Stimulated activated CD4-positive, alpha-beta T cell treated with anti-CD3 and anti-CD28 coated beads, TNF-alpha, amount 100 ng/mL, for 4 hours (primary cell): ENCODE measurements around the gene PLD5.
"Not testable (repeated sequence)": the region's sequence is repeated elsewhere in the genome, so short reads cannot be mapped to it uniquely, and the experiment has no call there.

Source experiments
- DNase-seq, 3 experiments: peaks; one replicate each; pipeline ENCODE4 v3.0.0-alpha.2; 2020; ENCODE audit warnings: low read depth in 3 of 3

PLD5 gene

GRCh38 chr1:242212401-242212800 is 312.1 kb downstream of the PLD5 start:
- DNase-seq, result no peak

- DNase-seq, result no peak
These were observed 313.1 kb downstream of the PLD5 start for GRCh38 chr1:242211254-242212022.

GRCh38 chr1:242210316-242210715 is 314.2 kb downstream of the PLD5 start:
- not testable (repeated sequence) for DNase-seq

GRCh38 chr1:242209063-242209462 is 315.4 kb downstream of the PLD5 start:
- DNase-seq, result no peak

- no peak for DNase-seq
These were observed 316.5 kb downstream of the PLD5 start for GRCh38 chr1:242208021-242208420.

GRCh38 chr1:242206994-242207393 is 317.5 kb downstream of the PLD5 start:
- no peak for DNase-seq

- DNase-seq, result no peak
These were observed 318.6 kb downstream of the PLD5 start for GRCh38 chr1:242205622-242206489.

GRCh38 chr1:242203262-242203661 is 321.2 kb downstream of the PLD5 start:
- no peak for DNase-seq

GRCh38 chr1:242201090-242201489 is 323.4 kb downstream of the PLD5 start:
- DNase-seq, result no peak

GRCh38 chr1:242199776-242200458 is 324.6 kb downstream of the PLD5 start:
- no peak for DNase-seq

GRCh38 chr1:242197907-242198820 is 326.3 kb downstream of the PLD5 start:
- no peak for DNase-seq

- no peak for DNase-seq
These were observed 327.6 kb downstream of the PLD5 start for GRCh38 chr1:242196914-242197313.

- no peak for DNase-seq
These were observed 328.4 kb downstream of the PLD5 start for GRCh38 chr1:242196101-242196500.

- DNase-seq, result no peak
These were observed 334.9 kb downstream of the PLD5 start for GRCh38 chr1:242189591-242189990.

GRCh38 chr1:242187816-242188215 is 336.7 kb downstream of the PLD5 start:
- no peak for DNase-seq

- no peak for DNase-seq
These were observed 337.3 kb downstream of the PLD5 start for GRCh38 chr1:242187171-242187570.

- no peak for DNase-seq
These were observed 338.8 kb downstream of the PLD5 start for GRCh38 chr1:242185731-242186130.

- DNase-seq, result no peak
These were observed 339.5 kb downstream of the PLD5 start for GRCh38 chr1:242184955-242185354.

GRCh38 chr1:242179767-242180166 is 344.7 kb downstream of the PLD5 start:
- not testable (repeated sequence) for DNase-seq

- DNase-seq, result no peak
These were observed 345.4 kb downstream of the PLD5 start for GRCh38 chr1:242178924-242179708.
